NT2/D1 (cell line): ENCODE data around the gene SFTPA2.
"Not testable (repeated sequence)": the region's sequence is repeated elsewhere in the genome, so short reads cannot be mapped to it uniquely, and the experiment has no call there.

Experiments used
- DNase-seq: peaks from one replicate; pipeline ENCODE4 v3.0.0-alpha.2; 2011; ENCODE audit warnings: low read depth, low spot score
- H3K27me3 ChIP-seq: 2 replicates; pipeline ENCODE4 v1.6.0; 2011; ENCODE audit warnings: mild to moderate bottlenecking; ENCODE audit not compliant: insufficient read length, insufficient read depth
- H3K36me3 ChIP-seq: 2 replicates; pipeline ENCODE4 v1.6.1; 2011; ENCODE audit warnings: mild to moderate bottlenecking, low read length, mixed read lengths; ENCODE audit not compliant: insufficient read depth, insufficient read length
- H3K4me1 ChIP-seq: 2 replicates; pipeline ENCODE4 v1.5.1; 2011; ENCODE audit not compliant: insufficient read depth, insufficient read length
- H3K4me3 ChIP-seq: 2 replicates; pipeline ENCODE4 v1.5.1; 2011; ENCODE audit warnings: low read depth; ENCODE audit not compliant: insufficient read length
- H3K9ac ChIP-seq: 2 replicates; pipeline ENCODE4 v1.6.0; 2011; ENCODE audit warnings: low read depth; ENCODE audit not compliant: insufficient read length
- H3K9me3 ChIP-seq: 2 replicates; pipeline ENCODE4 v1.5.1; 2011; ENCODE audit warnings: mild to moderate bottlenecking, low read length; ENCODE audit not compliant: insufficient read depth
- SUZ12 ChIP-seq: IDR thresholded peaks from 2 replicates; pipeline ENCODE4 v1.6.1; 2011; ENCODE audit not compliant: insufficient read length, insufficient read depth; ENCODE audit errors: extremely low read depth
- YY1 ChIP-seq: IDR thresholded peaks from 2 replicates; pipeline ENCODE4 v1.6.1; 2011; ENCODE audit not compliant: insufficient read length, insufficient read depth
- ZNF274 ChIP-seq: IDR thresholded peaks from 2 replicates; pipeline ENCODE4 v1.6.1; 2011; ENCODE audit warnings: mild to moderate bottlenecking, low read depth, low read length

SFTPA2 gene

GRCh38 chr10:79560160-79560709 lies at the start of gene SFTPA2:
Gene SFTPA2 (minus strand): TSS chr10:79560407. CDS start chr10:79559483, 924 bp downstream.
- DNase-seq = no peak
- no peaks in the 10 kb centered on the region for H3K4me1 ChIP-seq
- no peak within 1 kb of the TSS for H3K9ac ChIP-seq
- H3K9me3 ChIP-seq = no peaks in the 10 kb centered on the region
- no peak for TF ChIP-seq ZNF274
- no peak for TF ChIP-seq SUZ12
- no peak for TF ChIP-seq YY1
- H3K4me3 ChIP-seq = no peak within 1 kb of the TSS
- H3K27me3 ChIP-seq = peaks cover 18% of the 10 kb centered on the region
- H3K36me3 ChIP-seq = no peaks in the 10 kb centered on the region

- Histone ChIP-seq H3K36me3 (no peaks in the 10 kb centered on the region), H3K9me3 (no peaks in the 10 kb centered on the region), H3K27me3 (no peaks in the 10 kb centered on the region), H3K9ac (no peak overlapping the region), H3K4me3 (no peak overlapping the region), H3K4me1 (no peaks in the 10 kb centered on the region)
- no peak for TF ChIP-seq YY1
- TF ChIP-seq ZNF274 = no peak
- no peak for TF ChIP-seq SUZ12
- DNase-seq = no peak
Observed at GRCh38 chr10:79608505-79609375, 48.5 kb upstream of the SFTPA2 start.

GRCh38 chr10:79605308-79605707 lies 45.1 kb upstream of the SFTPA2 start:
- TF ChIP-seq SUZ12 (no peak), YY1 (no peak)
- no peak overlapping the region for H3K4me3 ChIP-seq
- DNase-seq = no peak
- no peak overlapping the region for H3K9ac ChIP-seq
- peaks cover 7% of the 10 kb centered on the region; the same call in 1 of the 2 replicates for H3K9me3 ChIP-seq
- no peaks in the 10 kb centered on the region for H3K36me3 ChIP-seq
- peaks cover 2% of the 10 kb centered on the region for H3K27me3 ChIP-seq
- no peaks in the 10 kb centered on the region for H3K4me1 ChIP-seq

- Histone ChIP-seq H3K4me1 (no peaks in the 10 kb centered on the region), H3K9me3 (peaks cover 7% of the 10 kb centered on the region; the same call in 1 of the 2 replicates), H3K4me3 (no peak overlapping the region), H3K27me3 (peaks cover 2% of the 10 kb centered on the region), H3K9ac (no peak overlapping the region), H3K36me3 (no peaks in the 10 kb centered on the region)
- TF ChIP-seq SUZ12 (no peak), ZNF274 (no peak), YY1 (no peak)
- DNase-seq = no peak
Observed at GRCh38 chr10:79604294-79604693, 44.1 kb upstream of the SFTPA2 start.

GRCh38 chr10:79602953-79603352 lies 42.7 kb upstream of the SFTPA2 start:
- Histone ChIP-seq H3K9me3 (peaks cover 10% of the 10 kb centered on the region), H3K4me1 (no peaks in the 10 kb centered on the region), H3K36me3 (no peaks in the 10 kb centered on the region), H3K27me3 (peaks cover 2% of the 10 kb centered on the region), H3K4me3 (no peak overlapping the region), H3K9ac (no peak overlapping the region)
- no peak for TF ChIP-seq ZNF274
- TF ChIP-seq SUZ12 = no peak
- TF ChIP-seq YY1 = no peak
- no peak for DNase-seq

GRCh38 chr10:79601939-79602338 lies 41.7 kb upstream of the SFTPA2 start:
- H3K9me3 ChIP-seq = peaks cover 19% of the 10 kb centered on the region
- H3K27me3 ChIP-seq = peaks cover 6% of the 10 kb centered on the region
- TF ChIP-seq SUZ12 (no peak), ZNF274 (no peak), YY1 (no peak)
- H3K9ac ChIP-seq = no peak overlapping the region
- no peaks in the 10 kb centered on the region for H3K36me3 ChIP-seq
- no peaks in the 10 kb centered on the region for H3K4me1 ChIP-seq
- DNase-seq = no peak
- H3K4me3 ChIP-seq = no peak overlapping the region

GRCh38 chr10:79599644-79600043 lies 39.4 kb upstream of the SFTPA2 start:
- H3K9me3 ChIP-seq = peaks cover 19% of the 10 kb centered on the region
- not testable (repeated sequence) for H3K27me3 ChIP-seq, H3K9ac ChIP-seq, DNase-seq, H3K4me1 ChIP-seq, H3K4me3 ChIP-seq, H3K36me3 ChIP-seq
